ENCODE measurements around the gene LMLN.
"Not testable (repeated sequence)": the region's sequence is repeated elsewhere in the genome, so short reads cannot be mapped to it uniquely, and the experiment has no call there.

The LMLN gene

GRCh38 chr3:198080521-198081384, 120.7 kb downstream of the LMLN start:
- TF ChIP-seq, protein P1, sequence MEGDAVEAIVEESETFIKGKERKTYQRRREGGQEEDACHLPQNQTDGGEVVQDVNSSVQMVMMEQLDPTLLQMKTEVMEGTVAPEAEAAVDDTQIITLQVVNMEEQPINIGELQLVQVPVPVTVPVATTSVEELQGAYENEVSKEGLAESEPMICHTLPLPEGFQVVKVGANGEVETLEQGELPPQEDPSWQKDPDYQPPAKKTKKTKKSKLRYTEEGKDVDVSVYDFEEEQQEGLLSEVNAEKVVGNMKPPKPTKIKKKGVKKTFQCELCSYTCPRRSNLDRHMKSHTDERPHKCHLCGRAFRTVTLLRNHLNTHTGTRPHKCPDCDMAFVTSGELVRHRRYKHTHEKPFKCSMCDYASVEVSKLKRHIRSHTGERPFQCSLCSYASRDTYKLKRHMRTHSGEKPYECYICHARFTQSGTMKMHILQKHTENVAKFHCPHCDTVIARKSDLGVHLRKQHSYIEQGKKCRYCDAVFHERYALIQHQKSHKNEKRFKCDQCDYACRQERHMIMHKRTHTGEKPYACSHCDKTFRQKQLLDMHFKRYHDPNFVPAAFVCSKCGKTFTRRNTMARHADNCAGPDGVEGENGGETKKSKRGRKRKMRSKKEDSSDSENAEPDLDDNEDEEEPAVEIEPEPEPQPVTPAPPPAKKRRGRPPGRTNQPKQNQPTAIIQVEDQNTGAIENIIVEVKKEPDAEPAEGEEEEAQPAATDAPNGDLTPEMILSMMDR (IDR thresholded peaks at IDR 0.05; ENCODE audit: low read depth, low read length, missing control alignments): peak; percentile 64
- no peak for DNase-seq (ENCODE audit: low read depth)
- no peak overlapping the region; the same call in 1 of the 2 replicates for H3K4me3 ChIP-seq (ENCODE audit: low read depth, low read length)

DNA sequence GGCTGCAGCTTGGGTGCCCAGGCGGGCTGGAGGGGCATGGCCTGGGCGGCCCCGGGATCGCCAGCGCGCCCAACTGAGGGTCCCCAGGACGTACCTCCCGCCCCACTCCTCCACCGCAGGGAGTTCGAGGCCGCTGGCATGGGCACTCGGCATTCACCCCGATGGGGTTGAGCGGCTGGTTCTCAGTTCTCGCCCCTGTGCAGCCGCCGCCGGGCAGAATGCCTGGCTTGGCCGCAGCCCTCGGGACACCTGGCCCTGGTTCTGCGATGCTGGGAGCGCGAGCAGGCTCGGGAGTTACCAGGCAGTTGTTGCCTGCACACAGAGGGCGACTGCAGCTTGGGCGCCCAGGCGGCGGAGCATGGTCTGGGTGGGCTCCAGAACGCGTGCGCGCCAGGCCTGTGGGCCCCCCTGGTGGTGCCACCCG, 121.4 kb downstream of the LMLN start:
- H3K4me3 ChIP-seq (ENCODE audit: low read depth, low read length): no peak overlapping the region
- DNase-seq (ENCODE audit: low read depth): no peak
- TF ChIP-seq, protein P1 (IDR thresholded peaks at IDR 0.05; ENCODE audit: low read depth, low read length, missing control alignments): no peak

- not testable (repeated sequence) for DNase-seq (ENCODE audit: low read depth); H3K4me3 ChIP-seq (ENCODE audit: low read depth, low read length)
These were observed 122.2 kb downstream of the LMLN start for GRCh38 chr3:198082226-198082625.

- TF ChIP-seq, protein P1 (IDR thresholded peaks at IDR 0.05; ENCODE audit: low read depth, low read length, missing control alignments): no peak
- H3K4me3 ChIP-seq (ENCODE audit: low read depth, low read length): no peak overlapping the region
- no peak for DNase-seq (ENCODE audit: low read depth)
These were observed 128.5 kb downstream of the LMLN start for GRCh38 chr3:198088421-198088955.

DNA sequence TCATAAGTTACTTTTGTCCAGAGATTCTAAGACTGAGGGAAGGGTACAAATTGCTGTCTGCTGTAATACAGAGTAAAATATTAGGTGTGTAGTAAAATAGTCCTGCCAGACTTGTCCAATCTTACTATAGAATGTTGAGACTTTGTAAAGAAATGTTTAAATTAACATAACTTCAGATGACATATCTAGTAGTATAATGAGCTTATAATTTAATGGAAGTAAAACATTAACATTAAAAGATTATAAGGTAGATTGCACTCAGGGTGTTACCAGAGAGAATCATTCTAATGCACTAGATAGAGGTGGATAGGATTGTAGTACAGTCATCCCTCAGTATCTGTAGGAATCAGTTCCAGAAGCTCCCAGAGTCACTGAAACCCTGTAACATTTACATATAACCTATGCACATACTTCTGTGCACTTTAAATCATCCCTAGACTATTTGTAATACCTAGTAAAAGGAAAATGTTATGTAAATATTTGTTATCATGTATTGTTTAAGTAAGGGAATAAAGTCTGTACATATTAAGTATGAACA, 130.8 kb downstream of the LMLN start:
- no peak for DNase-seq (ENCODE audit: low read depth)
- TF ChIP-seq, protein P1 (IDR thresholded peaks at IDR 0.05; ENCODE audit: low read depth, low read length, missing control alignments): no peak

GRCh38 chr3:198092276-198092675, 132.3 kb downstream of the LMLN start:
- H3K4me3 ChIP-seq (ENCODE audit: low read depth, low read length): no peak overlapping the region
- TF ChIP-seq, protein P1 (IDR thresholded peaks at IDR 0.05; ENCODE audit: low read depth, low read length, missing control alignments): no peak
- DNase-seq (ENCODE audit: low read depth): no peak

More for the DNA sequence above, 130.8 kb downstream of the LMLN start:
- H3K4me3 ChIP-seq (ENCODE audit: low read depth, low read length): no peak overlapping the region

DNA sequence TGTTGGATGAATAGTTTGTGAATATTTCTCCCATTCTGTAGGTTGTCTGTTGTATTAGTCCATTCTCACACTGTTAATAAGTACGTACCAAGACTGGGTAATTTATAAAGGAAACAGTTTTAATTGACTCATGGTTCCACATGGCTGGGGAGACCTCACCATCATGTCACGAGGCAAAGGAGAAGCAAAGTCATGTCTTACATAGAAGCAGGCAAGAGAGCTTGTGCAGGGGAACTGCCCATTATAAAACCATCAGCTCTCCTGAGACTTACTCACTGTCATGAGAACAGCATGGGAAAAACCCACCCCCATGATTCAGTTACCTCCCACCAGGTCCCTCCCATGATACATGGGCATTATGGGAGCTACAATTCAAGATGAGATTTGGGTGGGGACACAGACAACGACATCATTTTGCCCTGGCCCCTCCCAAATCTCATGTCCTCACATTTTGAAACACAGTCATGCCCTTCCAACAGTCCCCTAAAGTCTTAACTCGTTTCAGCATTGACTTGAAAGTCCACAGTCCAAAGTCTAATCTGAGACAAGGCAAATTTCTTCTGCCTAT, 133.2 kb downstream of the LMLN start:
- TF ChIP-seq, protein P1 (IDR thresholded peaks at IDR 0.05; ENCODE audit: low read depth, low read length, missing control alignments): no peak
- H3K4me3 ChIP-seq (ENCODE audit: low read depth, low read length): no peak overlapping the region
- DNase-seq (ENCODE audit: low read depth): no peak

Measured in GM12864 (cell line).